Caki2 (cell line): ENCODE data around the gene WNT5B. TPM values are rescaled to one million over a fixed set of nuclear protein-coding genes. Genes with fewer than 3 reads are reported as not detected.

Experiments used
- DNase-seq: peaks from one replicate; pipeline ENCODE4 v3.0.0-alpha.2; 2015; ENCODE audit warnings: low read depth
- in situ Hi-C: cut with HindIII; loops from 2 replicates; pipeline ENCODE4 v1.10.0; 2016; ENCODE audit warnings: low sequenced_read_pairs, low pct_unique_long_range_greater_than_20kb, mixed read lengths
- total RNA-seq: library from RNA; depleted of rRNA; stranded (reverse); fragments of >200 nt; shearing (Covaris generic); gene quantifications from 2 replicates; pipeline ENCODE4 v1.2.3, GENCODE V29; 2014; ENCODE audit warnings: low replicate concordance; rRNA removed

The WNT5B gene
- total RNA-seq, result 4.9 and 9.2 TPM in 2 replicates

GRCh38 chr12:1628666-1629337, at the start of gene WNT5B:
Gene WNT5B (plus strand): TSS chr12:1629231. CDS start chr12:1631355, 2,124 bp downstream.
- in situ Hi-C loops, result no loop called here
- DNase-seq, result no peak

GRCh38 chr12:1579651-1580435, 49.2 kb upstream of the WNT5B start:
- no peak for DNase-seq
- in situ Hi-C loops, result no loop called here

- DNase-seq, result no peak
- in situ Hi-C loops, result no loop called here
Measured at GRCh38 chr12:1580526-1580925, 48.5 kb upstream of the WNT5B start.

- in situ Hi-C loops, result no loop called here
- DNase-seq, result no peak
Measured at GRCh38 chr12:1581973-1582708, 46.9 kb upstream of the WNT5B start.

GRCh38 chr12:1582709-1583050, 46.4 kb upstream of the WNT5B start:
- DNase-seq, result no peak
- in situ Hi-C loops, result no loop called here

- in situ Hi-C loops, result no loop called here
- peak; percentile 68 for DNase-seq
Measured at GRCh38 chr12:1583421-1584078, 45.5 kb upstream of the WNT5B start.

- DNase-seq, result no peak
- in situ Hi-C loops, result no loop called here
Measured at GRCh38 chr12:1584326-1584725, 44.7 kb upstream of the WNT5B start.

GRCh38 chr12:1587927-1588574, 41.0 kb upstream of the WNT5B start:
- DNase-seq, result no peak
- in situ Hi-C loops, result no loop called here

- in situ Hi-C loops, result no loop called here
Measured at GRCh38 chr12:1588575-1588947, 40.5 kb upstream of the WNT5B start.

GRCh38 chr12:1590221-1590979, 38.6 kb upstream of the WNT5B start:
- in situ Hi-C loops, result no loop called here
- DNase-seq, result no peak

More at GRCh38 chr12:1588575-1588947, 40.5 kb upstream of the WNT5B start:
- DNase-seq, result no peak

GRCh38 chr12:1591034-1591433, 38.0 kb upstream of the WNT5B start:
- in situ Hi-C loops, result no loop called here
- no peak for DNase-seq

GRCh38 chr12:1591543-1591942, 37.5 kb upstream of the WNT5B start:
- in situ Hi-C loops, result no loop called here
- DNase-seq, result no peak

- DNase-seq, result peak; percentile 57
- in situ Hi-C loops, result no loop called here
Measured at GRCh38 chr12:1592444-1593173, 36.4 kb upstream of the WNT5B start.

- DNase-seq, result peak; percentile 67
- in situ Hi-C loops, result no loop called here
Measured at GRCh38 chr12:1593174-1594005, 35.6 kb upstream of the WNT5B start.

GRCh38 chr12:1594006-1594260, 35.1 kb upstream of the WNT5B start:
- DNase-seq, result no peak

GRCh38 chr12:1594261-1595025, 34.6 kb upstream of the WNT5B start, which contains the start of gene FBXL14:
Gene FBXL14 (minus strand): TSS chr12:1594581. CDS start chr12:1594066, 515 bp downstream.
- DNase-seq, result peak; percentile 78
- in situ Hi-C loops, result no loop called here

More at GRCh38 chr12:1594006-1594260, 35.1 kb upstream of the WNT5B start:
- in situ Hi-C loops, result no loop called here
